MCF 10A (cell line): ENCODE data around the gene ANKRD12. TPM values are rescaled to one million over a fixed set of nuclear protein-coding genes. Genes with fewer than 3 reads are reported as not detected.
"Not testable (repeated sequence)": the region's sequence is repeated elsewhere in the genome, so short reads cannot be mapped to it uniquely, and the experiment has no call there.

Experiments used
- Bru-seq: library from RNA; stranded (reverse); fragments of 400-500 nt; gene quantifications from one replicate; lab custom pipeline; 2021; lab: Mats Ljungman, UMichigan
- BruChase-seq, 2 experiments: library from RNA; stranded (reverse); fragments of 400-500 nt; gene quantifications; one replicate each; lab custom pipeline; 2021; lab: Mats Ljungman, UMichigan
- BruUV-seq: library from RNA; stranded (reverse); fragments of 400-500 nt; replicated peaks from 2 replicates; lab custom pipeline; 2021; lab: Mats Ljungman, UMichigan
- CTCF ChIA-PET: fragments of 300-600 bp; sonication (Branson Sonifier 250); formaldehyde crosslinking; extraction: SDS; loops from one replicate; lab custom pipeline; 2021; ENCODE audit warnings: antibody characterized with exemption, inconsistent platforms; lab: Yijun Ruan, JAX
- POLR2A ChIA-PET: fragments of 300-600, 350-650 bp; sonication (Branson Sonifier 250); formaldehyde crosslinking; extraction: SDS; loops from one replicate; lab custom pipeline; 2020; ENCODE audit warnings: antibody characterized with exemption, inconsistent platforms; lab: Yijun Ruan, JAX
- DNase-seq: peaks from one replicate; pipeline ENCODE4 v3.0.0-alpha.2; 2018; ENCODE audit not compliant: unreplicated experiment
- H3K27ac Mint-ChIP-seq: one replicate; pipeline ENCODE4 v1.8.0; 2022; ENCODE audit warnings: mild to moderate bottlenecking, low read depth, mixed read lengths; ENCODE audit not compliant: unreplicated experiment
- H3K27me3 Mint-ChIP-seq: one replicate; pipeline ENCODE4 v1.8.0; 2022; ENCODE audit warnings: mixed read lengths; ENCODE audit not compliant: insufficient read depth, unreplicated experiment
- H3K36me3 Mint-ChIP-seq: one replicate; pipeline ENCODE4 v1.8.0; 2022; ENCODE audit warnings: mild to moderate bottlenecking, moderate library complexity, mixed read lengths; ENCODE audit not compliant: insufficient read depth, unreplicated experiment
- H3K4me1 Mint-ChIP-seq: one replicate; pipeline ENCODE4 v1.8.0; 2022; ENCODE audit warnings: mixed read lengths; ENCODE audit not compliant: insufficient read depth, unreplicated experiment
- H3K4me3 Mint-ChIP-seq: one replicate; pipeline ENCODE4 v1.8.0; 2022; ENCODE audit warnings: mild to moderate bottlenecking, moderate library complexity, mixed read lengths; ENCODE audit not compliant: unreplicated experiment
- H3K9me3 Mint-ChIP-seq: one replicate; pipeline ENCODE4 v1.8.0; 2022; ENCODE audit warnings: mixed read lengths; ENCODE audit not compliant: unreplicated experiment
- intact Hi-C: fragments of 100-400 bp; cut with micrococcal nuclease; formaldehyde crosslinking; loops from 2 replicates; pipeline ENCODE4 v1.14.1; 2022
- long read RNA-seq: library from polyadenylated mRNA; stranded (forward); transcript quantifications from one replicate; pipeline ENCODE4 v2.0.0, GENCODE V29; 2022
- total RNA-seq: library from RNA; stranded (reverse); gene quantifications from 2 replicates; pipeline ENCODE4 v1.2.3, GENCODE V29; 2022
- TF ChIP-seq, protein P1 (sequence below): fragments of 200-600 bp; IDR thresholded peaks from one replicate; pipeline ENCODE4 v1.8.0; 2022; ENCODE audit warnings: antibody characterized with exemption, mild to moderate bottlenecking; ENCODE audit not compliant: unreplicated experiment

ANKRD12 gene
- total RNA-seq (25.3 and 36.7 TPM in 2 replicates), Bru-seq, nascent RNA (percentile 90 among the genes with signal in this experiment), BruChase-seq, experiment 1, labeled RNA remaining after a 6-hour chase (percentile 86 among the genes with signal in this experiment), BruChase-seq, experiment 2, labeled RNA remaining after a 2-hour chase (percentile 90 among the genes with signal in this experiment)
- long read RNA-seq, full-length matches to known transcripts, result 1 of 5 reads
- long read RNA-seq, partial matches to known transcripts, result 1 of 5 reads
- long read RNA-seq, other reads (novel, unspliced or antisense), result 3 of 5 reads

DNA sequence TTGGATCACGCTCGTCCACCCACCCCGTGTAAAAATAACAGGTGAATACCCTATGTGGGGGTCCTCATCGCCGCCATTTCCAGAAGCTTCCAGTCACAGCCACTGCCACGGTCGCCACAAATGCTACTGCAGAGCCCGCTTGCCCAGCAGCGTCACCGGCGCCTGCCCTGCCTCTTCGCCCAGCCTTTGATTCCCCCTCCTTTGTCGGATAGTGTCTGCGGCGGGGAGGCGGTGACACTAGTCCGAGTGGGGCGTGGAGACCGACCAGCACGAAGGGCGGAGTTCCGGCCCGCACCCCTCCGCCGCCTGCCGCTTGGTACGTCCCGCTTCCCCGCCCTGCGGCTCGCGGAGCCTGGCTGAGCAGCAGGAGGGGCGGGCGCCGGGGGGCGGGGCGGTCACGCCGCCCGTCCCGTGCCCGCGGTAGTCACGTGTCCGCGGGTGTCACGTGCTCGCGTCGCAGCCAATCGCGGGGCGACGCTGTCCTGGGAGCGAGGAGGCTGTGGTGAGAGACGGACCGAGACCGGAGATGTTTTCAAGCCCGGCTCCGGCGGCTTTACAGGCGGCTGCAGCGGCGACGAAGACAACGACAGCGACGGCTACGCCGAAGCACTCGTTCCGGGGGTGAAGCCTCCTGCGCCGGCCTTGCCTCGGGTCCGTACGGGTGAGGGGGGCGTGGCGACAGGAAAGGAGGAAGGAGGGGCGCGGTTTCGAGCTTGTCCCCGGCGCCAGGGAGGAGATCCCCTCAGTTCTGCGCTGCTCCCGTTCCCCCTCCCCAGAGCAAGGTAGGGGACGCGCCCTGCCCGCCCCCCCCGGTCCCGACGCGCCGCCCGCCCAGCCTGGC, at the start of gene ANKRD12:
TSS of gene ANKRD12 (plus strand) at position 467 of the 841 bp plus-strand sequence. CDS start 45,652 bp downstream, outside the sequence.
- H3K36me3 Mint-ChIP-seq, result peaks cover 54% of the 10 kb centered on the region
- no peaks in the 10 kb centered on the region for H3K27me3 Mint-ChIP-seq
- intact Hi-C loops, result loop anchor here (1.0 kb wide), 1 partner anchor 34 kb away; the partner anchor contains the start of gene NDUFV2
- no peaks in the 10 kb centered on the region for H3K9me3 Mint-ChIP-seq
- peak; percentile 95 for DNase-seq
- TF ChIP-seq, protein P1, sequence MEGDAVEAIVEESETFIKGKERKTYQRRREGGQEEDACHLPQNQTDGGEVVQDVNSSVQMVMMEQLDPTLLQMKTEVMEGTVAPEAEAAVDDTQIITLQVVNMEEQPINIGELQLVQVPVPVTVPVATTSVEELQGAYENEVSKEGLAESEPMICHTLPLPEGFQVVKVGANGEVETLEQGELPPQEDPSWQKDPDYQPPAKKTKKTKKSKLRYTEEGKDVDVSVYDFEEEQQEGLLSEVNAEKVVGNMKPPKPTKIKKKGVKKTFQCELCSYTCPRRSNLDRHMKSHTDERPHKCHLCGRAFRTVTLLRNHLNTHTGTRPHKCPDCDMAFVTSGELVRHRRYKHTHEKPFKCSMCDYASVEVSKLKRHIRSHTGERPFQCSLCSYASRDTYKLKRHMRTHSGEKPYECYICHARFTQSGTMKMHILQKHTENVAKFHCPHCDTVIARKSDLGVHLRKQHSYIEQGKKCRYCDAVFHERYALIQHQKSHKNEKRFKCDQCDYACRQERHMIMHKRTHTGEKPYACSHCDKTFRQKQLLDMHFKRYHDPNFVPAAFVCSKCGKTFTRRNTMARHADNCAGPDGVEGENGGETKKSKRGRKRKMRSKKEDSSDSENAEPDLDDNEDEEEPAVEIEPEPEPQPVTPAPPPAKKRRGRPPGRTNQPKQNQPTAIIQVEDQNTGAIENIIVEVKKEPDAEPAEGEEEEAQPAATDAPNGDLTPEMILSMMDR, result no peak
- BruUV-seq, result TSS peak; percentile 39
- POLR2A ChIA-PET, result interaction anchor here (0.5 to 19.7 kb wide), 19 partner anchors 9 to 554 kb away, joined by 3 to 586 read pairs (median 5); partner anchors contain the start of genes NDUFV2 and RALBP1
- peaks cover 32% of the 10 kb centered on the region for H3K4me1 Mint-ChIP-seq
- peak within 1 kb of the TSS; percentile 94 for H3K27ac Mint-ChIP-seq
- H3K4me3 Mint-ChIP-seq, result peak within 1 kb of the TSS; percentile 90
- CTCF ChIA-PET, result interaction anchor here (0.5 to 1.9 kb wide), 5 partner anchors 11 to 62 kb away, joined by 4 to 8 read pairs (median 4); no protein-coding TSS in a partner anchor

DNA sequence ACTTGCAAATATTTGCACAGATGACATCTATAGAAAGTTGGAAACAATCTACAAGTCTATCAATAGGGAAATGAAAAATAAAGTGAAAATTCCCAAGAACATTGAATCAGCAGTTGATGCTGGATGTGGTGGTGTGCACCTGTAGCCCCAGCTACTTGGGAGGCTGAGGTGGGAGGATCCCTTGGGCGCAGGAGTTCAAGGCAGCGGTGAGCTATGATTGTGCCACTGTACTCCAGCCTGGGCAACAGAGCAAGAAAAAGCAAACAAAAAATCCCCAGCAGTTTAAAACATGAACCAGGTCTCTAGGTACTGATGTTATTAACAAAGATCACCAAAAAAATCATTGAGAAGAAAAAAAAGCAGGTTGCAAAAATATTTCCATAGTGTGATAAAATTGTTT, 49.4 kb upstream of the ANKRD12 start:
- POLR2A ChIA-PET, result interaction anchor here (2.4 kb wide), 1 partner anchor 15 kb away, joined by 12 read pairs; the partner anchor contains the start of gene NDUFV2
- DNase-seq, result no peak
- no TSS peak for BruUV-seq
- TF ChIP-seq, protein P1, result no peak
- H3K27me3 Mint-ChIP-seq, result no peaks in the 10 kb centered on the region
- CTCF ChIA-PET, result no interaction called here
- no peaks in the 10 kb centered on the region for H3K36me3 Mint-ChIP-seq
- no peaks in the 10 kb centered on the region for H3K9me3 Mint-ChIP-seq
- no peaks in the 10 kb centered on the region for H3K4me1 Mint-ChIP-seq
- no peak overlapping the region for H3K4me3 Mint-ChIP-seq
- intact Hi-C loops, result no loop called here
- H3K27ac Mint-ChIP-seq, result no peak overlapping the region

DNA sequence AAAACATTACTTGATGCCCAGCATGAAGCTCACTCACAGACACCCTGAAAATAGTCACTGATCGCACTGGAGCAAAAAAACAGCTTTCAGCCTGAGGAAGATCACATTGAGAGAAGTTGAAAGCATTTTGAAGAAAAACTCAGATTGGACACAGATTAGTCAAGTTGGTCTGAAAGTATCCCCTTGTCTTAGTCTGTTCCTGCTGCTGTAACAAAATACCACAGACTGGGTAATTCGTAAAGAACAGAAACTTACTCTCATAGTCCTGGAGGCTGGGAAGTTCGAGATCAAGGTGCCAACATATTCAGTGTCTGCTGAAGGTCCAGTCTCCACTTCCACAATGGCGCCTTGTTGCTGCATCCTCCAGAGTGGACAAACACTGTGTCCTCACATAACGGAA, 48.3 kb upstream of the ANKRD12 start:
- CTCF ChIA-PET, result interaction anchor here (0.6 kb wide), 1 partner anchor 277 kb away, joined by 3 read pairs; no protein-coding TSS in a partner anchor

DNA sequence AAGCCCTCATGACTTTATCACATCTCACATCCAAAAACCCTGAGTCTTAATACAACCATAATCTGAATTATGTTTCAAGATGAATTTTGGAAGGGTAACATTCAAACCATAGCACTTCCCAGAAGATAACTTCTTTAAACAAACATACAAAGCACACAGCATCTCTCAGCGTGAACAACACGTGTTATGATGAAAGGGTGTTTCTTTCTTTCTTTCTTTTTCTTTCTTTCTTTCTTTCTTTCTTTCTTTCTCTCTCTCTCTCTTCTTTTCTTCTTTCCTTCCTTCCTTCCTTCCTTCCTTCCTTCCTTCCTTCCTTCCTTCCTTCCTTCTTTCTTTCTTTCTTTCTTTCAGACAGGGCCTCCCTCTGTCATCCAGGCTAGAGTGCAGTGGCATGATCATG, 47.9 kb upstream of the ANKRD12 start:
- DNase-seq, H3K27me3 Mint-ChIP-seq, H3K4me3 Mint-ChIP-seq, H3K9me3 Mint-ChIP-seq, H3K4me1 Mint-ChIP-seq, H3K36me3 Mint-ChIP-seq, intact Hi-C loops, BruUV-seq, H3K27ac Mint-ChIP-seq: not testable (repeated sequence)
- ChIA-PET POLR2A (interaction anchor here (0.6 to 2.4 kb wide), 2 partner anchors 14 to 46 kb away, joined by 3 to 12 read pairs; partner anchors contain the start of gene NDUFV2), CTCF (interaction anchor here (0.6 kb wide), 2 partner anchors 75 to 276 kb away, joined by 3 read pairs; no protein-coding TSS in a partner anchor)

More for the DNA sequence above, 48.3 kb upstream of the ANKRD12 start:
- H3K27ac Mint-ChIP-seq, result no peak overlapping the region
- no TSS peak for BruUV-seq
- no peaks in the 10 kb centered on the region for H3K4me1 Mint-ChIP-seq
- H3K27me3 Mint-ChIP-seq, result no peaks in the 10 kb centered on the region
- intact Hi-C loops, result no loop called here
- POLR2A ChIA-PET, result interaction anchor here (0.6 to 2.4 kb wide), 2 partner anchors 14 to 47 kb away, joined by 3 to 12 read pairs; partner anchors contain the start of gene NDUFV2
- no peaks in the 10 kb centered on the region for H3K9me3 Mint-ChIP-seq
- H3K4me3 Mint-ChIP-seq, result no peak overlapping the region
- TF ChIP-seq, protein P1, result no peak
- no peak for DNase-seq
- no peaks in the 10 kb centered on the region for H3K36me3 Mint-ChIP-seq
